CD14-positive monocyte (primary cell): ENCODE data around the gene CEBPB. TPM values are rescaled to one million over a fixed set of nuclear protein-coding genes. Genes with fewer than 3 reads are reported as not detected.

Experiments
- DNase-seq, 3 donors: peaks; one replicate each; pipeline ENCODE4 v3.0.0-alpha.2; 2011 to 2022
- H2AFZ ChIP-seq: 2 replicates; pipeline ENCODE4 v1.6.0; 2012; ENCODE audit warnings: mild to moderate bottlenecking, low read depth, low read length, inconsistent platforms; ENCODE audit not compliant: insufficient read depth, poor library complexity, severe bottlenecking
- H3K27ac ChIP-seq, 2 donors: 1 replicate in 1 of 2; 2 replicates in 1 of 2; pipeline ENCODE4 v1.5.1; 2012 to 2013; ENCODE audit warnings: low read length in 2 of 2, control low read depth in 1 of 2, inconsistent platforms in 1 of 2, low read depth in 1 of 2, mild to moderate bottlenecking in 1 of 2
- H3K27me3 ChIP-seq, 2 donors: one replicate each; pipeline versions ENCODE4 v1.6.0 to v1.6.1; 2011 to 2013; ENCODE audit warnings: low read length in 2 of 2; ENCODE audit not compliant: control insufficient read depth in 2 of 2, insufficient read depth in 2 of 2
- H3K36me3 ChIP-seq, 2 donors: replicated peaks in 1 of 2; 1 replicate in 1 of 2; 2 replicates in 1 of 2; pipeline versions ENCODE4 v1.5.1 to v1.6.1; 2012 to 2013; ENCODE audit warnings: low read length in 2 of 2, control low read depth in 1 of 2, inconsistent platforms in 1 of 2, mild to moderate bottlenecking in 1 of 2; ENCODE audit not compliant: insufficient read depth in 2 of 2, control insufficient read depth in 1 of 2
- H3K4me1 ChIP-seq, 2 donors: 1 replicate in 1 of 2; 2 replicates in 1 of 2; pipeline versions ENCODE4 v1.5.1 to v1.6.1; 2012 to 2013; ENCODE audit warnings: low read length in 2 of 2, control low read depth in 1 of 2, inconsistent platforms in 1 of 2, mild to moderate bottlenecking in 1 of 2, moderate library complexity in 1 of 2; ENCODE audit not compliant: insufficient read depth in 2 of 2, control insufficient read depth in 1 of 2
- H3K4me2 ChIP-seq: replicated peaks from 2 replicates; pipeline ENCODE3; 2012; ENCODE audit warnings: low read length, moderate library complexity, mild to moderate bottlenecking; ENCODE audit not compliant: poor library complexity, severe bottlenecking; ENCODE audit errors: extremely low read depth
- H3K4me3 ChIP-seq, 3 experiments: fragments of 200-600 bp in 1 of 3; sonication (generic) in 1 of 3; replicated peaks in 1 of 3; 1 replicate in 2 of 3; 2 replicates in 1 of 3; pipeline ENCODE4 v1.5.1; 2011 to 2013; ENCODE audit warnings: low read length in 3 of 3, mild to moderate bottlenecking in 3 of 3, control low read depth in 2 of 3, low read depth in 2 of 3, inconsistent platforms in 1 of 3, moderate library complexity in 1 of 3
- H3K79me2 ChIP-seq: 2 replicates; pipeline ENCODE4 v1.6.0; 2012; ENCODE audit warnings: mild to moderate bottlenecking, control low read depth, inconsistent platforms, low read length, moderate library complexity; ENCODE audit not compliant: insufficient read depth
- H3K9ac ChIP-seq: 2 replicates; pipeline ENCODE4 v1.6.0; 2017; ENCODE audit warnings: low read length, mild to moderate bottlenecking; ENCODE audit not compliant: insufficient read depth, poor library complexity, severe bottlenecking
- H3K9me3 ChIP-seq, 2 donors: replicated peaks in 1 of 2; 1 replicate in 1 of 2; 2 replicates in 1 of 2; pipeline versions ENCODE4 v1.5.1 to v1.6.1; 2012 to 2013; ENCODE audit warnings: low read length in 2 of 2, control low read depth in 1 of 2; ENCODE audit not compliant: control insufficient read depth in 1 of 2, insufficient read depth in 1 of 2
- H4K20me1 ChIP-seq: 2 replicates; pipeline ENCODE4 v1.6.0; 2012; ENCODE audit warnings: mild to moderate bottlenecking, low read length, control low read depth, moderate library complexity; ENCODE audit not compliant: insufficient read depth
- H3K27ac Mint-ChIP-seq, 7 donors: one replicate each; pipeline ENCODE4 v1.8.0; 2020; ENCODE audit warnings: mild to moderate bottlenecking in 7 of 7, mixed read lengths in 7 of 7, moderate library complexity in 6 of 7, inconsistent platforms in 2 of 7
- H3K27me3 Mint-ChIP-seq, 3 donors: one replicate each; pipeline ENCODE4 v1.8.0; 2021 to 2022; ENCODE audit warnings: low read depth in 3 of 3, mild to moderate bottlenecking in 3 of 3, mixed read lengths in 3 of 3, moderate library complexity in 3 of 3, inconsistent platforms in 1 of 3
- H3K36me3 Mint-ChIP-seq, 2 donors: one replicate each; pipeline ENCODE4 v1.8.0; 2020; ENCODE audit warnings: mixed read lengths in 2 of 2, inconsistent platforms in 1 of 2, mild to moderate bottlenecking in 1 of 2
- H3K4me1 Mint-ChIP-seq: one replicate; pipeline ENCODE4 v1.8.0; 2020; ENCODE audit warnings: mild to moderate bottlenecking, mixed read lengths
- H3K4me3 Mint-ChIP-seq, 2 donors: one replicate each; pipeline ENCODE4 v1.8.0; 2020; ENCODE audit warnings: mild to moderate bottlenecking in 2 of 2, mixed read lengths in 2 of 2, moderate library complexity in 1 of 2
- H3K9me3 Mint-ChIP-seq, 7 donors: one replicate each; pipeline ENCODE4 v1.8.0; 2020 to 2022; ENCODE audit warnings: mixed read lengths in 7 of 7, mild to moderate bottlenecking in 6 of 7, moderate library complexity in 6 of 7, inconsistent platforms in 2 of 7
- CTCF ChIP-seq: fragments of 200-600 bp; IDR thresholded peaks from one replicate; pipeline ENCODE4 v1.8.0; 2022; ENCODE audit warnings: antibody characterized with exemption, mild to moderate bottlenecking
- WGBS: methylation state at CpG from one replicate; pipeline ENCODE4 v1.1.5; 2013; ENCODE audit warnings: missing lambda C conversion rate; ENCODE audit not compliant: insufficient coverage; 5-methylcytosine and 5-hydroxymethylcytosine counted together
- intact Hi-C, 2 donors: fragments of 100-400 bp; cut with micrococcal nuclease; formaldehyde crosslinking; loops; one replicate each; pipeline versions ENCODE4 v1.15.0 to v1.15.1; 2023
- polyA plus RNA-seq, 3 donors: library from polyadenylated mRNA; depleted of rRNA in 1 of 3; unstranded in 2 of 3; stranded (reverse) in 1 of 3; fragments of 300-500 nt in 2 of 3; fragments of >200 nt in 1 of 3; fragmentation: Illumina TruSeq in 2 of 3; gene quantifications; 1 replicate in 2 of 3; 2 replicates in 1 of 3; pipeline ENCODE4 v1.2.3, GENCODE V29; 2012 to 2021

Gene CEBPB
- polyA plus RNA-seq, 3 donors: 52.4 to 445 (median 80.8) TPM

- Histone ChIP-seq H3K9ac (no peak overlapping the region), H3K79me2 (no peaks in the 10 kb centered on the region), H3K4me2 (no peak overlapping the region), H3K9me3 (no peaks in the 10 kb centered on the region), H3K27ac (no peak overlapping the region), H4K20me1 (no peaks in the 10 kb centered on the region), H3K4me3 (no peak overlapping the region), H3K27me3 (no peaks in the 10 kb centered on the region), H3K4me1 (peaks cover 34% of the 10 kb centered on the region in 2 donors), H2AFZ (no peak overlapping the region), H3K36me3 (no peaks in the 10 kb centered on the region)
- no peak overlapping the region for H3K27ac Mint-ChIP-seq
- no peak for DNase-seq
- peaks cover 0 to 5% (median 0%) of the 10 kb centered on the region in 3 donors for H3K27me3 Mint-ChIP-seq
- peaks cover 0 to 3% (median 0%) of the 10 kb centered on the region in 7 donors for H3K9me3 Mint-ChIP-seq
- 100% methylated on average over 5 of the region's 6 CpGs for WGBS
- intact Hi-C loops: no loop called here
- no peak overlapping the region for H3K4me3 Mint-ChIP-seq
- H3K4me1 Mint-ChIP-seq: peaks cover 43% of the 10 kb centered on the region
- TF ChIP-seq CTCF: no peak
- no peaks in the 10 kb centered on the region for H3K36me3 Mint-ChIP-seq
Observed at GRCh38 chr20:50231854-50232253, 41.2 kb downstream of the CEBPB start.

GRCh38 chr20:50232651-50233324 is 42.2 kb downstream of the CEBPB start:
- H3K9ac ChIP-seq: no peak overlapping the region
- peaks cover 41% of the 10 kb centered on the region for H3K4me1 Mint-ChIP-seq
- no peaks in the 10 kb centered on the region for H3K27me3 ChIP-seq
- no peaks in the 10 kb centered on the region for H3K36me3 Mint-ChIP-seq
- WGBS: 91% methylated on average over 5 of the region's 7 CpGs
- no peaks in the 10 kb centered on the region for H3K79me2 ChIP-seq
- H4K20me1 ChIP-seq: no peaks in the 10 kb centered on the region
- H3K27me3 Mint-ChIP-seq: peaks cover 0 to 5% (median 0%) of the 10 kb centered on the region in 3 donors
- intact Hi-C loops: no loop called here
- TF ChIP-seq CTCF: no peak
- H3K9me3 Mint-ChIP-seq: peaks cover 0 to 3% (median 0%) of the 10 kb centered on the region in 7 donors
- no peaks in the 10 kb centered on the region for H3K36me3 ChIP-seq
- H3K4me2 ChIP-seq: no peak overlapping the region
- H3K4me3 Mint-ChIP-seq: no peak overlapping the region
- peaks cover 33 to 34% of the 10 kb centered on the region in 2 donors for H3K4me1 ChIP-seq
- DNase-seq: no peak
- H3K9me3 ChIP-seq: no peaks in the 10 kb centered on the region
- H3K27ac ChIP-seq: no peak overlapping the region
- no peak overlapping the region for H3K27ac Mint-ChIP-seq
- H2AFZ ChIP-seq: no peak overlapping the region
- no peak overlapping the region for H3K4me3 ChIP-seq
